Measurements from ENCODE around the gene KAT2B. TPM values are rescaled to one million over a fixed set of nuclear protein-coding genes. Genes with fewer than 3 reads are reported as not detected.
A peak's percentile ranks its signal among the peaks of the same experiment; 100 is the strongest.

Gene KAT2B
- total and polyA plus RNA-seq, 3 experiments from 2014 or later: 5.8 to 48.8 (median 48.7) TPM

GRCh38 chr3:20037255-20037996 is 2.8 kb upstream of the KAT2B start:
- no peak for DNase-seq
- H3K27ac Mint-ChIP-seq: peak overlapping the region; percentile 49 to 98 (median 94)
- no peaks in the 10 kb centered on the region for H3K27me3 Mint-ChIP-seq
- H3K36me3 ChIP-seq (ENCODE audit: insufficient read depth, low read length): no peaks in the 10 kb centered on the region
- peaks cover 21 to 29% (median 28%) of the 10 kb centered on the region in 3 donors for H3K4me1 Mint-ChIP-seq
- CTCF ChIA-PET: no interaction called here
- no peaks in the 10 kb centered on the region for H3K9me3 Mint-ChIP-seq
- no peaks in the 10 kb centered on the region for H3K9me3 ChIP-seq (ENCODE audit: low read length)
- peak overlapping the region in 1 of 7 donors; percentile 91 for H3K4me3 Mint-ChIP-seq
- no peaks in the 10 kb centered on the region for H3K27me3 ChIP-seq (ENCODE audit: insufficient read depth, low read length, poor library complexity, severe bottlenecking)
- no peak overlapping the region for H3K4me3 ChIP-seq (ENCODE audit: low read length)
- peaks cover 26% of the 10 kb centered on the region for H3K4me1 ChIP-seq (ENCODE audit: insufficient read depth, low read length)
- POLR2A ChIA-PET: no interaction called here
- no peak overlapping the region for H3K27ac ChIP-seq (ENCODE audit: low read depth, low read length)
- H3K36me3 Mint-ChIP-seq: peaks cover 0 to 13% (median 0%) of the 10 kb centered on the region in 3 donors

GRCh38 chr3:20038699-20039465 is 1.4 kb upstream of the KAT2B start:
- H3K9me3 Mint-ChIP-seq: no peaks in the 10 kb centered on the region
- peak overlapping the region; percentile 91 to 99 (median 95) for H3K27ac Mint-ChIP-seq
- no peaks in the 10 kb centered on the region for H3K27me3 Mint-ChIP-seq
- H3K4me3 ChIP-seq (ENCODE audit: low read length): peak overlapping the region; percentile 50
- H3K27ac ChIP-seq (ENCODE audit: low read depth, low read length): peak overlapping the region; percentile 88
- no peaks in the 10 kb centered on the region for H3K36me3 ChIP-seq (ENCODE audit: insufficient read depth, low read length)
- peaks cover 0 to 13% (median 0%) of the 10 kb centered on the region in 3 donors for H3K36me3 Mint-ChIP-seq
- CTCF ChIA-PET: no interaction called here
- peaks cover 39% of the 10 kb centered on the region for H3K4me1 ChIP-seq (ENCODE audit: insufficient read depth, low read length)
- peaks cover 35 to 44% (median 42%) of the 10 kb centered on the region in 3 donors for H3K4me1 Mint-ChIP-seq
- H3K27me3 ChIP-seq (ENCODE audit: insufficient read depth, low read length, poor library complexity, severe bottlenecking): no peaks in the 10 kb centered on the region
- no peaks in the 10 kb centered on the region for H3K9me3 ChIP-seq (ENCODE audit: low read length)
- peak overlapping the region; percentile 82 to 97 (median 91) for H3K4me3 Mint-ChIP-seq
- peak in 1 of 5 donors; percentile 17 for DNase-seq
- POLR2A ChIA-PET: interaction anchor here (1.1 kb wide), 1 partner anchor 91 kb away, joined by 5 read pairs; no protein-coding TSS in a partner anchor

- ChIA-PET POLR2A (interaction anchor here (3.5 kb wide), 1 partner anchor 92 kb away, joined by 15 read pairs; the partner anchor contains the start of gene RAB5A), CTCF (no interaction called here)
- no peak for DNase-seq
- Mint-ChIP-seq H3K9me3 (no peaks in the 10 kb centered on the region), H3K36me3 (peaks cover 0 to 13% (median 0%) of the 10 kb centered on the region in 3 donors), H3K4me1 (peaks cover 39 to 49% (median 48%) of the 10 kb centered on the region in 3 donors), H3K27ac (peak overlapping the region; percentile 91 to 99 (median 95)), H3K27me3 (no peaks in the 10 kb centered on the region), H3K4me3 (peak overlapping the region; percentile 82 to 97 (median 91))
- H3K9me3 ChIP-seq (ENCODE audit: low read length): no peaks in the 10 kb centered on the region
- H3K4me3 ChIP-seq (ENCODE audit: low read length): peak overlapping the region; percentile 50
- no peaks in the 10 kb centered on the region for H3K36me3 ChIP-seq (ENCODE audit: insufficient read depth, low read length)
- H3K27ac ChIP-seq (ENCODE audit: low read depth, low read length): peak overlapping the region; percentile 88
- peaks cover 44% of the 10 kb centered on the region for H3K4me1 ChIP-seq (ENCODE audit: insufficient read depth, low read length)
- no peaks in the 10 kb centered on the region for H3K27me3 ChIP-seq (ENCODE audit: insufficient read depth, low read length, poor library complexity, severe bottlenecking)
Observed at GRCh38 chr3:20039466-20039764, 831 bp upstream of the KAT2B start.

- CTCF ChIA-PET: interaction anchor here (0.6 to 2.4 kb wide), 10 partner anchors 10 to 146 kb away, joined by 3 to 11 read pairs (median 4); partner anchors contain the start of gene SGO1
- peak overlapping the region; percentile 87 for H3K27ac ChIP-seq (ENCODE audit: low read depth, low read length)
- POLR2A ChIA-PET: interaction anchor here (0.7 to 3.5 kb wide), 6 partner anchors 10 to 155 kb away, joined by 3 to 15 read pairs (median 8); partner anchors contain the start of genes RAB5A and SGO1
- H3K36me3 ChIP-seq (ENCODE audit: insufficient read depth, low read length): no peaks in the 10 kb centered on the region
- H3K4me1 ChIP-seq (ENCODE audit: insufficient read depth, low read length): peaks cover 54% of the 10 kb centered on the region
- no peaks in the 10 kb centered on the region for H3K27me3 Mint-ChIP-seq
- H3K9me3 ChIP-seq (ENCODE audit: low read length): no peaks in the 10 kb centered on the region
- peak overlapping the region; percentile 92 to 99 (median 96) for H3K27ac Mint-ChIP-seq
- H3K4me3 Mint-ChIP-seq: peak overlapping the region; percentile 95 to 100 (median 99)
- H3K27me3 ChIP-seq (ENCODE audit: insufficient read depth, low read length, poor library complexity, severe bottlenecking): no peaks in the 10 kb centered on the region
- peaks cover 0 to 13% (median 0%) of the 10 kb centered on the region in 3 donors for H3K36me3 Mint-ChIP-seq
- H3K9me3 Mint-ChIP-seq: no peaks in the 10 kb centered on the region
- peaks cover 46 to 59% (median 57%) of the 10 kb centered on the region in 3 donors for H3K4me1 Mint-ChIP-seq
- DNase-seq: peak; percentile 58 to 76 (median 61)
- peak overlapping the region; percentile 98 for H3K4me3 ChIP-seq (ENCODE audit: low read length)
Observed at GRCh38 chr3:20040548-20041196, 426 bp downstream of the KAT2B start.

- peaks cover 0 to 13% (median 0%) of the 10 kb centered on the region in 3 donors for H3K36me3 Mint-ChIP-seq
- no peaks in the 10 kb centered on the region for H3K27me3 Mint-ChIP-seq
- peak overlapping the region; percentile 95 to 100 (median 99) for H3K4me3 Mint-ChIP-seq
- Histone ChIP-seq H3K27ac (ENCODE audit: low read depth, low read length) (peak overlapping the region; percentile 87), H3K9me3 (ENCODE audit: low read length) (no peaks in the 10 kb centered on the region), H3K4me3 (ENCODE audit: low read length) (peak overlapping the region; percentile 98), H3K36me3 (ENCODE audit: insufficient read depth, low read length) (no peaks in the 10 kb centered on the region), H3K4me1 (ENCODE audit: insufficient read depth, low read length) (peaks cover 60% of the 10 kb centered on the region), H3K27me3 (ENCODE audit: insufficient read depth, low read length, poor library complexity, severe bottlenecking) (no peaks in the 10 kb centered on the region)
- peak; percentile 63 to 81 (median 70) for DNase-seq
- peak overlapping the region; percentile 92 to 99 (median 96) for H3K27ac Mint-ChIP-seq
- H3K9me3 Mint-ChIP-seq: no peaks in the 10 kb centered on the region
- peaks cover 52 to 65% (median 64%) of the 10 kb centered on the region in 3 donors for H3K4me1 Mint-ChIP-seq
- ChIA-PET POLR2A (interaction anchor here (0.7 to 3.5 kb wide), 6 partner anchors 10 to 156 kb away, joined by 3 to 15 read pairs (median 8); partner anchors contain the start of genes RAB5A and SGO1), CTCF (interaction anchor here (1.0 to 2.4 kb wide), 10 partner anchors 10 to 145 kb away, joined by 3 to 11 read pairs (median 4); partner anchors contain the start of genes RAB5A and SGO1)
Observed at GRCh38 chr3:20041197-20041780, 1.0 kb downstream of the KAT2B start.

GRCh38 chr3:20042331-20042730 is 2.1 kb downstream of the KAT2B start:
- Histone ChIP-seq H3K9me3 (ENCODE audit: low read length) (no peaks in the 10 kb centered on the region), H3K4me1 (ENCODE audit: insufficient read depth, low read length) (peaks cover 71% of the 10 kb centered on the region), H3K27ac (ENCODE audit: low read depth, low read length) (no peak overlapping the region), H3K4me3 (ENCODE audit: low read length) (no peak overlapping the region), H3K36me3 (ENCODE audit: insufficient read depth, low read length) (no peaks in the 10 kb centered on the region), H3K27me3 (ENCODE audit: insufficient read depth, low read length, poor library complexity, severe bottlenecking) (no peaks in the 10 kb centered on the region)
- no peak for DNase-seq
- Mint-ChIP-seq H3K9me3 (no peaks in the 10 kb centered on the region), H3K27ac (peak overlapping the region; percentile 92 to 99 (median 96)), H3K27me3 (no peaks in the 10 kb centered on the region), H3K36me3 (peaks cover 0 to 15% (median 0%) of the 10 kb centered on the region in 3 donors), H3K4me1 (peaks cover 61 to 73% (median 73%) of the 10 kb centered on the region in 3 donors), H3K4me3 (peak overlapping the region; percentile 95 to 100 (median 99))
- ChIA-PET CTCF (interaction anchor here (1.1 to 2.4 kb wide), 4 partner anchors 9 to 144 kb away, joined by 4 to 11 read pairs (median 5); partner anchors contain the start of genes RAB5A and SGO1), POLR2A (interaction anchor here (0.6 to 3.5 kb wide), 2 partner anchors 91 to 95 kb away, joined by 7 to 15 read pairs; partner anchors contain the start of gene RAB5A)

GRCh38 chr3:20043396-20043795 is 3.1 kb downstream of the KAT2B start:
- H3K4me1 ChIP-seq (ENCODE audit: insufficient read depth, low read length): peaks cover 73% of the 10 kb centered on the region
- ChIA-PET CTCF (interaction anchor here (1.2 to 1.4 kb wide), 2 partner anchors 72 to 118 kb away, joined by 3 read pairs; no protein-coding TSS in a partner anchor), POLR2A (interaction anchor here (0.6 kb wide), 1 partner anchor 50 kb away, joined by 3 read pairs; no protein-coding TSS in a partner anchor)
- peak; percentile 47 to 75 (median 60) for DNase-seq
- H3K4me3 ChIP-seq (ENCODE audit: low read length): peak overlapping the region; percentile 48
- no peaks in the 10 kb centered on the region for H3K27me3 ChIP-seq (ENCODE audit: insufficient read depth, low read length, poor library complexity, severe bottlenecking)
- peak overlapping the region; percentile 64 for H3K27ac ChIP-seq (ENCODE audit: low read depth, low read length)
- H3K36me3 ChIP-seq (ENCODE audit: insufficient read depth, low read length): no peaks in the 10 kb centered on the region
- peak overlapping the region; percentile 84 to 99 (median 96) for H3K27ac Mint-ChIP-seq
- H3K4me3 Mint-ChIP-seq: peak overlapping the region; percentile 81 to 100 (median 99)
- H3K9me3 ChIP-seq (ENCODE audit: low read length): no peaks in the 10 kb centered on the region
- no peaks in the 10 kb centered on the region for H3K27me3 Mint-ChIP-seq
- peaks cover 65 to 78% (median 76%) of the 10 kb centered on the region in 3 donors for H3K4me1 Mint-ChIP-seq
- no peaks in the 10 kb centered on the region for H3K9me3 Mint-ChIP-seq
- peaks cover 0 to 20% (median 0%) of the 10 kb centered on the region in 3 donors for H3K36me3 Mint-ChIP-seq
